ENCODE data around the gene SIRT3.
A peak's percentile ranks its signal among the peaks of the same experiment; 100 is the strongest.
"Not testable (repeated sequence)": the region's sequence is repeated elsewhere in the genome, so short reads cannot be mapped to it uniquely, and the experiment has no call there.

SIRT3 gene

GRCh38 chr11:270451-271318 is 34.5 kb upstream of the SIRT3 start:
- no peak for DNase-seq

- DNase-seq: no peak
Observed at GRCh38 chr11:269146-269890, 33.2 kb upstream of the SIRT3 start.

GRCh38 chr11:268716-269145 is 32.6 kb upstream of the SIRT3 start:
- DNase-seq: not testable (repeated sequence)

GRCh38 chr11:267491-267994 is 31.4 kb upstream of the SIRT3 start:
- DNase-seq: peak; percentile 53

- DNase-seq: no peak
Observed at GRCh38 chr11:266676-267439, 30.7 kb upstream of the SIRT3 start.

GRCh38 chr11:261624-262023 is 25.5 kb upstream of the SIRT3 start:
- no peak for DNase-seq

GRCh38 chr11:259413-259812 is 23.3 kb upstream of the SIRT3 start:
- DNase-seq: no peak

- no peak for DNase-seq
Observed at GRCh38 chr11:257766-258493, 21.8 kb upstream of the SIRT3 start.

GRCh38 chr11:256952-257737 is 21.0 kb upstream of the SIRT3 start:
- no peak for DNase-seq

GRCh38 chr11:255816-256215 is 19.7 kb upstream of the SIRT3 start:
- DNase-seq: no peak

GRCh38 chr11:255176-255575 is 19.0 kb upstream of the SIRT3 start:
- DNase-seq: no peak

GRCh38 chr11:253886-254270 is 17.7 kb upstream of the SIRT3 start:
- DNase-seq: no peak

- no peak for DNase-seq
Observed at GRCh38 chr11:253160-253885, 17.2 kb upstream of the SIRT3 start.

GRCh38 chr11:252666-253065 is 16.5 kb upstream of the SIRT3 start:
- DNase-seq: no peak

- DNase-seq: no peak
Observed at GRCh38 chr11:251550-251949, 15.4 kb upstream of the SIRT3 start.

GRCh38 chr11:250740-251299 is 14.7 kb upstream of the SIRT3 start:
- peak; percentile 76 for DNase-seq

GRCh38 chr11:250274-250673 is 14.1 kb upstream of the SIRT3 start:
- no peak for DNase-seq

- DNase-seq: no peak
Observed at GRCh38 chr11:249062-249461, 12.9 kb upstream of the SIRT3 start.

- DNase-seq: no peak
Observed at GRCh38 chr11:244376-244775, 8.2 kb upstream of the SIRT3 start.

- no peak for DNase-seq
Observed at GRCh38 chr11:241634-242033, 5.5 kb upstream of the SIRT3 start.

GRCh38 chr11:240315-240714 is 4.2 kb upstream of the SIRT3 start:
- DNase-seq: no peak
